Measurements from ENCODE around the gene OSCP1.
"Not testable (repeated sequence)": the region's sequence is repeated elsewhere in the genome, so short reads cannot be mapped to it uniquely, and the experiment has no call there.

OSCP1 gene

GRCh38 chr1:36492491-36492890 is 42.2 kb upstream of the OSCP1 start:
- no peak overlapping the region for H2AFZ ChIP-seq (ENCODE audit: low read depth, low read length)
- WGBS = 41% methylated on average over 6 of the region's 9 CpGs
- no peak overlapping the region for H4K8ac ChIP-seq (ENCODE audit: low read length)
- no peak overlapping the region for H2BK15ac ChIP-seq (ENCODE audit: low read depth, poor library complexity, severe bottlenecking)
- H3K9me3 ChIP-seq (ENCODE audit: control insufficient read depth, low read length) = no peaks in the 10 kb centered on the region
- H3K23ac ChIP-seq (ENCODE audit: low read length in 2 of 2) = no peak overlapping the region
- no peak overlapping the region for H2AK5ac ChIP-seq (ENCODE audit: low read length, severe bottlenecking)
- H2BK120ac ChIP-seq (ENCODE audit: low read depth, low read length) = no peak overlapping the region
- H3K18ac ChIP-seq (ENCODE audit: low read depth in 1 of 2, low read length in 2 of 2) = peak overlapping the region in 1 of 2 experiments; percentile 8
- no peak overlapping the region for H4K91ac ChIP-seq (ENCODE audit: low read length)
- no peaks in the 10 kb centered on the region for H3K36me3 ChIP-seq (ENCODE audit: control insufficient read depth in 1 of 2, insufficient read depth in 2 of 2, low read depth in 1 of 2, low read length in 2 of 2)
- no peak overlapping the region for H3K4me2 ChIP-seq (ENCODE audit: low read length, poor library complexity, severe bottlenecking)
- H3K4ac ChIP-seq (ENCODE audit: low read depth in 1 of 2, low read length in 2 of 2) = no peak overlapping the region
- no peaks in the 10 kb centered on the region for H3K79me1 ChIP-seq (replicated peaks; ENCODE audit: low read length, poor library complexity, severe bottlenecking)
- H3K14ac ChIP-seq (ENCODE audit: low read length in 2 of 2) = peak overlapping the region in 1 of 2 experiments; percentile 51
- no peak for DNase-seq
- no peak overlapping the region for H3K9ac ChIP-seq (ENCODE audit: low read length)
- H3K27ac ChIP-seq (ENCODE audit: low read length, poor library complexity, severe bottlenecking) = no peak overlapping the region
- H3K4me3 ChIP-seq (ENCODE audit: insufficient read depth in 1 of 2, low read depth in 1 of 2, low read length in 2 of 2) = no peak overlapping the region
- H2BK12ac ChIP-seq (ENCODE audit: low read length in 2 of 2) = no peak overlapping the region
- peaks cover 9 to 39% of the 10 kb centered on the region in 2 experiments for H3K27me3 ChIP-seq (ENCODE audit: control insufficient read depth in 1 of 2, insufficient read depth in 1 of 2, low read length in 2 of 2)
- no peaks in the 10 kb centered on the region for H3K4me1 ChIP-seq (ENCODE audit: control insufficient read depth, insufficient read depth, low read depth, low read length)
- H2BK5ac ChIP-seq (ENCODE audit: low read depth, low read length, poor library complexity, severe bottlenecking) = no peak overlapping the region

DNA sequence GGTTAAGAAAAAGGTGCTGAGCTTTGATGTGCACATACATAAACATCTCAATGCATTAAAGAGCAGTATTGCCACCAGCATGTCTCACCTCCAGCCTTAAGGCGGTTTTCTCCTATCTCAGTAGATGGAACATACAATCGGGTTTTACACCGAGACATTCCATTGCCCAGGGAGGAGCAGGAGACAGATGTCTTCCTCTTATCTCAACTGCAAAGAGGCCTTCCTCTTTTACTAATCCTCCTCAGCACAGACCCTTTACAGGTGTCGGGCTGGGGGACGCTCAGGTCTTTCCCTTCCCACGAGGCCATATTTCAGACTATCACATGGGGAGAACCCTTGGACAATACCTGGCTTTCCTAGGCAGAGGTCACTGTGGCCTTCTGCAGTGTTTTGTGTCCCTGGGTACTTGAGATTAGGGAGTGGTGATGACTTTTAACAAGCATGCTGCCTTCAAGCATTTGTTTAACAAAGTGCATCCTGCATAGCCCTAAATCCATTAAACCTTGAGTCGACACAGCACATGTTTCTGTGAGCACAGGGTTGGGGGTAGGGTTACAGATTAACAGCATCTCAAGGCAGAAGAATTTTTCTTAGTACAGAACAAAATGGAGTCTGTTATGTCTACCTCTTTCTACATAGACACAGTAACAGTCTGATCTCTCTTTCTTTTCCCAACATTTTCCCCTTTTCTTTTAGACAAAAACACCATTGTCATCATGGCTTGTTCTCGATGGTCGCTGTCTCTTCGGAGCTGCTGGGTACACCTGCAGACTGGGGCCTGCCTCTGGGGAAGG is 39.2 kb upstream of the OSCP1 start:
- not testable (repeated sequence) for H3K14ac ChIP-seq (ENCODE audit: low read length in 2 of 2); H2BK12ac ChIP-seq (ENCODE audit: low read length in 2 of 2); H3K18ac ChIP-seq (ENCODE audit: low read depth in 1 of 2, low read length in 2 of 2); DNase-seq; H4K91ac ChIP-seq (ENCODE audit: low read length); H2AFZ ChIP-seq (ENCODE audit: low read depth, low read length); H3K23ac ChIP-seq (ENCODE audit: low read length in 2 of 2); H2BK120ac ChIP-seq (ENCODE audit: low read depth, low read length); H3K9ac ChIP-seq (ENCODE audit: low read length); H2AK5ac ChIP-seq (ENCODE audit: low read length, severe bottlenecking); H2BK15ac ChIP-seq (ENCODE audit: low read depth, poor library complexity, severe bottlenecking); H2BK5ac ChIP-seq (ENCODE audit: low read depth, low read length, poor library complexity, severe bottlenecking); H3K4ac ChIP-seq (ENCODE audit: low read depth in 1 of 2, low read length in 2 of 2); H3K4me1 ChIP-seq (ENCODE audit: control insufficient read depth, insufficient read depth, low read depth, low read length); H3K4me2 ChIP-seq (ENCODE audit: low read length, poor library complexity, severe bottlenecking); H3K27ac ChIP-seq (ENCODE audit: low read length, poor library complexity, severe bottlenecking); H3K9me3 ChIP-seq (ENCODE audit: control insufficient read depth, low read length); H3K4me3 ChIP-seq (ENCODE audit: insufficient read depth in 1 of 2, low read depth in 1 of 2, low read length in 2 of 2); H3K36me3 ChIP-seq (ENCODE audit: control insufficient read depth in 1 of 2, insufficient read depth in 2 of 2, low read depth in 1 of 2, low read length in 2 of 2); H3K79me1 ChIP-seq (replicated peaks; ENCODE audit: low read length, poor library complexity, severe bottlenecking); H4K8ac ChIP-seq (ENCODE audit: low read length)
- H3K27me3 ChIP-seq (ENCODE audit: control insufficient read depth in 1 of 2, insufficient read depth in 1 of 2, low read length in 2 of 2) = peaks cover 12 to 39% of the 10 kb centered on the region in 2 experiments
- 59% methylated on average over 9 of the region's 10 CpGs for WGBS

- WGBS = 74% methylated on average over 3 of the region's 3 CpGs
- H2BK5ac ChIP-seq (ENCODE audit: low read depth, low read length, poor library complexity, severe bottlenecking) = no peak overlapping the region
- no peak overlapping the region for H3K27ac ChIP-seq (ENCODE audit: low read length, poor library complexity, severe bottlenecking)
- no peak overlapping the region for H3K4me3 ChIP-seq (ENCODE audit: insufficient read depth in 1 of 2, low read depth in 1 of 2, low read length in 2 of 2)
- H2AFZ ChIP-seq (ENCODE audit: low read depth, low read length) = no peak overlapping the region
- no peak overlapping the region for H3K14ac ChIP-seq (ENCODE audit: low read length in 2 of 2)
- no peak overlapping the region for H3K4ac ChIP-seq (ENCODE audit: low read depth in 1 of 2, low read length in 2 of 2)
- H2BK15ac ChIP-seq (ENCODE audit: low read depth, poor library complexity, severe bottlenecking) = no peak overlapping the region
- H3K4me1 ChIP-seq (ENCODE audit: control insufficient read depth, insufficient read depth, low read depth, low read length) = no peaks in the 10 kb centered on the region
- H3K27me3 ChIP-seq (ENCODE audit: control insufficient read depth in 1 of 2, insufficient read depth in 1 of 2, low read length in 2 of 2) = peaks cover 20 to 37% of the 10 kb centered on the region in 2 experiments
- H3K18ac ChIP-seq (ENCODE audit: low read depth in 1 of 2, low read length in 2 of 2) = no peak overlapping the region
- H3K36me3 ChIP-seq (ENCODE audit: control insufficient read depth in 1 of 2, insufficient read depth in 2 of 2, low read depth in 1 of 2, low read length in 2 of 2) = no peaks in the 10 kb centered on the region
- DNase-seq = no peak
- H3K9ac ChIP-seq (ENCODE audit: low read length) = no peak overlapping the region
- H2AK5ac ChIP-seq (ENCODE audit: low read length, severe bottlenecking) = no peak overlapping the region
- no peaks in the 10 kb centered on the region for H3K79me1 ChIP-seq (replicated peaks; ENCODE audit: low read length, poor library complexity, severe bottlenecking)
- H2BK120ac ChIP-seq (ENCODE audit: low read depth, low read length) = no peak overlapping the region
- no peak overlapping the region for H3K23ac ChIP-seq (ENCODE audit: low read length in 2 of 2)
- no peak overlapping the region for H3K4me2 ChIP-seq (ENCODE audit: low read length, poor library complexity, severe bottlenecking)
- no peak overlapping the region for H2BK12ac ChIP-seq (ENCODE audit: low read length in 2 of 2)
- no peak overlapping the region for H4K91ac ChIP-seq (ENCODE audit: low read length)
- H3K9me3 ChIP-seq (ENCODE audit: control insufficient read depth, low read length) = no peaks in the 10 kb centered on the region
- no peak overlapping the region for H4K8ac ChIP-seq (ENCODE audit: low read length)
These were observed 37.7 kb upstream of the OSCP1 start for GRCh38 chr1:36487906-36488305.

GRCh38 chr1:36487336-36487725 is 37.1 kb upstream of the OSCP1 start:
- not testable (repeated sequence) for H3K27ac ChIP-seq (ENCODE audit: low read length, poor library complexity, severe bottlenecking); H3K23ac ChIP-seq (ENCODE audit: low read length in 2 of 2); H4K8ac ChIP-seq (ENCODE audit: low read length); H2BK120ac ChIP-seq (ENCODE audit: low read depth, low read length); H3K4me3 ChIP-seq (ENCODE audit: insufficient read depth in 1 of 2, low read depth in 1 of 2, low read length in 2 of 2); H2BK12ac ChIP-seq (ENCODE audit: low read length in 2 of 2); H3K4me1 ChIP-seq (ENCODE audit: control insufficient read depth, insufficient read depth, low read depth, low read length); H3K9me3 ChIP-seq (ENCODE audit: control insufficient read depth, low read length); H3K14ac ChIP-seq (ENCODE audit: low read length in 2 of 2); H3K18ac ChIP-seq (ENCODE audit: low read depth in 1 of 2, low read length in 2 of 2); H3K9ac ChIP-seq (ENCODE audit: low read length); H3K36me3 ChIP-seq (ENCODE audit: control insufficient read depth in 1 of 2, insufficient read depth in 2 of 2, low read depth in 1 of 2, low read length in 2 of 2); H2BK5ac ChIP-seq (ENCODE audit: low read depth, low read length, poor library complexity, severe bottlenecking); H4K91ac ChIP-seq (ENCODE audit: low read length); H2AK5ac ChIP-seq (ENCODE audit: low read length, severe bottlenecking); H3K4me2 ChIP-seq (ENCODE audit: low read length, poor library complexity, severe bottlenecking); DNase-seq; H2BK15ac ChIP-seq (ENCODE audit: low read depth, poor library complexity, severe bottlenecking); H3K79me1 ChIP-seq (replicated peaks; ENCODE audit: low read length, poor library complexity, severe bottlenecking); H2AFZ ChIP-seq (ENCODE audit: low read depth, low read length); H3K4ac ChIP-seq (ENCODE audit: low read depth in 1 of 2, low read length in 2 of 2)
- peaks cover 23 to 35% of the 10 kb centered on the region in 2 experiments for H3K27me3 ChIP-seq (ENCODE audit: control insufficient read depth in 1 of 2, insufficient read depth in 1 of 2, low read length in 2 of 2)
- WGBS = 91% methylated on average over 9 of the region's 9 CpGs

Measured in mesenchymal stem cell (in vitro differentiated cells and primary cell).